ENCODE results near the gene MRPL53.

Gene MRPL53

DNA sequence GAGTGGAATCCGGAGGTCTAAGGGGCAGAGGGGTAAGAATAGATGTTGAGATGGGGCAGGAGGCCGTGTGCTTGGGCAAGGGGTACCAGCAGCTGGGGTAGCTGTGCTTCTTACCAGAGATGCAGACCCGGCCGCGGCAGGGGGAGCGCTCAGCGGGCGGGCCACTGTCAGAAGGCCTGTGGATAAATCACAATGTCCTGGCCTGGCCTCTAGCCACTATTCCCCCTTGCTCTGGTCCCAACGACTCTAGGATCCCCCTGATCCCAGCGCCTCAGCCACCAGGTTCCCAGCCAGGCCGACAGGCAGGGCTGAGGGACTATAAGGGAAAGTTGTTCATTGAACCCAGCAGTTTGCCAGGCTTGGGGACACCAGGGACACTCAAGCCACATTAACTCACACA lies 42.0 kb downstream of the MRPL53 start:
- no peak for DNase-seq (ENCODE audit: low read depth in 1 of 2, low spot score in 1 of 2)
- Histone ChIP-seq H3K27me3 (ENCODE audit: insufficient read depth, poor library complexity, severe bottlenecking) (no peaks in the 10 kb centered on the region), H3K27ac (replicated peaks) (no peak overlapping the region), H3K4me3 (replicated peaks; ENCODE audit: insufficient read depth, low read length) (no peak overlapping the region)
- TF ChIP-seq GABPA (IDR thresholded peaks at IDR 0.05; ENCODE audit: low read depth) (no peak), SPI1 (IDR thresholded peaks at IDR 0.05; ENCODE audit: borderline replicate concordance, low read depth) (no peak), POLR2AphosphoS5 (IDR thresholded peaks at IDR 0.05; ENCODE audit: low read depth) (no peak)
- TF ChIP-seq, protein P1, sequence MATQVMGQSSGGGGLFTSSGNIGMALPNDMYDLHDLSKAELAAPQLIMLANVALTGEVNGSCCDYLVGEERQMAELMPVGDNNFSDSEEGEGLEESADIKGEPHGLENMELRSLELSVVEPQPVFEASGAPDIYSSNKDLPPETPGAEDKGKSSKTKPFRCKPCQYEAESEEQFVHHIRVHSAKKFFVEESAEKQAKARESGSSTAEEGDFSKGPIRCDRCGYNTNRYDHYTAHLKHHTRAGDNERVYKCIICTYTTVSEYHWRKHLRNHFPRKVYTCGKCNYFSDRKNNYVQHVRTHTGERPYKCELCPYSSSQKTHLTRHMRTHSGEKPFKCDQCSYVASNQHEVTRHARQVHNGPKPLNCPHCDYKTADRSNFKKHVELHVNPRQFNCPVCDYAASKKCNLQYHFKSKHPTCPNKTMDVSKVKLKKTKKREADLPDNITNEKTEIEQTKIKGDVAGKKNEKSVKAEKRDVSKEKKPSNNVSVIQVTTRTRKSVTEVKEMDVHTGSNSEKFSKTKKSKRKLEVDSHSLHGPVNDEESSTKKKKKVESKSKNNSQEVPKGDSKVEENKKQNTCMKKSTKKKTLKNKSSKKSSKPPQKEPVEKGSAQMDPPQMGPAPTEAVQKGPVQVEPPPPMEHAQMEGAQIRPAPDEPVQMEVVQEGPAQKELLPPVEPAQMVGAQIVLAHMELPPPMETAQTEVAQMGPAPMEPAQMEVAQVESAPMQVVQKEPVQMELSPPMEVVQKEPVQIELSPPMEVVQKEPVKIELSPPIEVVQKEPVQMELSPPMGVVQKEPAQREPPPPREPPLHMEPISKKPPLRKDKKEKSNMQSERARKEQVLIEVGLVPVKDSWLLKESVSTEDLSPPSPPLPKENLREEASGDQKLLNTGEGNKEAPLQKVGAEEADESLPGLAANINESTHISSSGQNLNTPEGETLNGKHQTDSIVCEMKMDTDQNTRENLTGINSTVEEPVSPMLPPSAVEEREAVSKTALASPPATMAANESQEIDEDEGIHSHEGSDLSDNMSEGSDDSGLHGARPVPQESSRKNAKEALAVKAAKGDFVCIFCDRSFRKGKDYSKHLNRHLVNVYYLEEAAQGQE (IDR thresholded peaks at IDR 0.05; ENCODE audit: insufficient replicate concordance, low read depth) = no peak
- TF ChIP-seq, protein P2, sequence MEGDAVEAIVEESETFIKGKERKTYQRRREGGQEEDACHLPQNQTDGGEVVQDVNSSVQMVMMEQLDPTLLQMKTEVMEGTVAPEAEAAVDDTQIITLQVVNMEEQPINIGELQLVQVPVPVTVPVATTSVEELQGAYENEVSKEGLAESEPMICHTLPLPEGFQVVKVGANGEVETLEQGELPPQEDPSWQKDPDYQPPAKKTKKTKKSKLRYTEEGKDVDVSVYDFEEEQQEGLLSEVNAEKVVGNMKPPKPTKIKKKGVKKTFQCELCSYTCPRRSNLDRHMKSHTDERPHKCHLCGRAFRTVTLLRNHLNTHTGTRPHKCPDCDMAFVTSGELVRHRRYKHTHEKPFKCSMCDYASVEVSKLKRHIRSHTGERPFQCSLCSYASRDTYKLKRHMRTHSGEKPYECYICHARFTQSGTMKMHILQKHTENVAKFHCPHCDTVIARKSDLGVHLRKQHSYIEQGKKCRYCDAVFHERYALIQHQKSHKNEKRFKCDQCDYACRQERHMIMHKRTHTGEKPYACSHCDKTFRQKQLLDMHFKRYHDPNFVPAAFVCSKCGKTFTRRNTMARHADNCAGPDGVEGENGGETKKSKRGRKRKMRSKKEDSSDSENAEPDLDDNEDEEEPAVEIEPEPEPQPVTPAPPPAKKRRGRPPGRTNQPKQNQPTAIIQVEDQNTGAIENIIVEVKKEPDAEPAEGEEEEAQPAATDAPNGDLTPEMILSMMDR (IDR thresholded peaks at IDR 0.05; ENCODE audit: insufficient read depth, low read length) = no peak

DNA sequence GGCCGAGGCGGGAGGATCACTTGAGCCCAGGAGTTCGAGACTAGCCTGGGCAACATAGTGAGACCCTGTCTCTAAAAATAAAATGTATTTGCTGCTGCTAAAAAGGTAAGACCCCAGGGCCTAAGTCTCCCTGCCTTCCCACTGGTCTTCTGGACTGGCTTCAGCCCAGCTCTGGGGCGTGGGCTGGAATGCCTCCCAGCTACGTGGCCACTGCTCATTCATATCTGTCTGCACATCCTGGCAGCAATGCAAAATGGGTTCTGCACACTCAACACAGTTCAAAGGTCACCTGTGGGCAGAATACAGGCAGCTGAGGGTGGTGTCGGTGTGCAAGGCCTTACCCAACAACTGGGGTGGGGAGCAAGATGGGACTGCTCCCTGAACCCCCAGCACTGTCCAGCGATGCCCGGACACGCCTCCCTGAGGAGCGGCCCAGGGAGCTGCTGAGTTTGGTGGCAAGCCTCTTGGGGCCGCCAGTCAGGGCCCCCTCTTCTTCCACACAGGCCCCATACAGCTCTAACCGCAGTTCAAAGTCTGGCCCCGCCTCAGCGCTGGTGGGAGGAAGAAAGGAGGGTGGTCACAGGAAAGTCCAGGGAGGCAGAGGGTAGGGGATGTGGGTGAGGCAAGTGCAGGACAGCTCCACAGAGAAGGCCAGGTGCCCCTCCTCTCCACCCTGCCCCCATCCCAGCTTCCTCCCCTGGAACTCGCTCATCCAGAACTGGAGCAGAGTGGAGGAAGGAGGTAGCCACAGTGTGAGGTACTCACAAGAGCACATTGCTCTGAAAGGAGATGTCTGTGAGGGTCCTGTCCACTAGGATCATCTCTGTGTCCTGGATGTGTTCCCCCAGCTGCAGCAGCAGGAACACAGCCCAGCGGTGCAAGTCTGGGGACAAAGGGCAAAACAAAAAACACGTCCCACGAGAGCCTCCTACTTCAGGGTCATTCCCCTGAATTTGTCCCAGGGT lies 42.7 kb downstream of the MRPL53 start:
- TF ChIP-seq, protein P1 (IDR thresholded peaks at IDR 0.05; ENCODE audit: insufficient replicate concordance, low read depth) = no peak
- TF ChIP-seq GABPA (IDR thresholded peaks at IDR 0.05; ENCODE audit: low read depth) (no peak), SPI1 (IDR thresholded peaks at IDR 0.05; ENCODE audit: borderline replicate concordance, low read depth) (no peak), POLR2AphosphoS5 (IDR thresholded peaks at IDR 0.05; ENCODE audit: low read depth) (no peak)
- TF ChIP-seq, protein P2 (IDR thresholded peaks at IDR 0.05; ENCODE audit: insufficient read depth, low read length) = no peak
- no peak for DNase-seq (ENCODE audit: low read depth in 1 of 2, low spot score in 1 of 2)
- H3K27me3 ChIP-seq (ENCODE audit: insufficient read depth, poor library complexity, severe bottlenecking) = no peaks in the 10 kb centered on the region
- H3K4me3 ChIP-seq (replicated peaks; ENCODE audit: insufficient read depth, low read length) = no peak overlapping the region
- H3K27ac ChIP-seq (replicated peaks) = no peak overlapping the region

DNA sequence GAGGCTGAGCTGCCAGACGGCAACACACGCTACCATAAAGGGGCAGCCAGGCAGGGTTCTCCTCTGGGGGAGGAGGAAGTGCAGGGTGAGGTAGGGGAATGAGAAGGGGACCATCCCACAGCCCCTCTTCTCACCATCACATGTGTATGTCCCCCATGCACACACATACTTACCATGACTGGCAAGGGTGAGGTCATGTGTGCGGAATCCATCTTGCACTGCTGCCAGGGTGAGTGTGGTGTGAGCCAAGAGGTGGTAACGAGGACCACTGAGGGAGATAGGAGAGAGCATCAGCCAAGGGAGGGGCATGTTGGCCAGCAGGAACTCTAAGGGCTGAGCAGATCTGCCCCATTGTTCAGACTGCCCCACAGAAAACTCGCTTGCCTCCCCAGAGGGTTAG lies 43.8 kb downstream of the MRPL53 start:
- Histone ChIP-seq H3K4me3 (replicated peaks; ENCODE audit: insufficient read depth, low read length) (no peak overlapping the region), H3K27me3 (ENCODE audit: insufficient read depth, poor library complexity, severe bottlenecking) (no peaks in the 10 kb centered on the region), H3K27ac (replicated peaks) (no peak overlapping the region)
- TF ChIP-seq, protein P2 (IDR thresholded peaks at IDR 0.05; ENCODE audit: insufficient read depth, low read length) = no peak
- TF ChIP-seq, protein P1 (IDR thresholded peaks at IDR 0.05; ENCODE audit: insufficient replicate concordance, low read depth) = no peak
- TF ChIP-seq GABPA (IDR thresholded peaks at IDR 0.05; ENCODE audit: low read depth) (no peak), POLR2AphosphoS5 (IDR thresholded peaks at IDR 0.05; ENCODE audit: low read depth) (no peak), SPI1 (IDR thresholded peaks at IDR 0.05; ENCODE audit: borderline replicate concordance, low read depth) (no peak)
- DNase-seq (ENCODE audit: low read depth in 1 of 2, low spot score in 1 of 2) = no peak
